HG03095 (cell line): Measurements from ENCODE around the gene CTBP1.

Experiments used
- ATAC-seq: cut with Tn5 transposase; IDR thresholded peaks from one replicate; pipeline ENCODE4 v1.9.1; 2021; ENCODE audit warnings: moderate library complexity; ENCODE audit not compliant: unreplicated experiment

The CTBP1 gene

DNA sequence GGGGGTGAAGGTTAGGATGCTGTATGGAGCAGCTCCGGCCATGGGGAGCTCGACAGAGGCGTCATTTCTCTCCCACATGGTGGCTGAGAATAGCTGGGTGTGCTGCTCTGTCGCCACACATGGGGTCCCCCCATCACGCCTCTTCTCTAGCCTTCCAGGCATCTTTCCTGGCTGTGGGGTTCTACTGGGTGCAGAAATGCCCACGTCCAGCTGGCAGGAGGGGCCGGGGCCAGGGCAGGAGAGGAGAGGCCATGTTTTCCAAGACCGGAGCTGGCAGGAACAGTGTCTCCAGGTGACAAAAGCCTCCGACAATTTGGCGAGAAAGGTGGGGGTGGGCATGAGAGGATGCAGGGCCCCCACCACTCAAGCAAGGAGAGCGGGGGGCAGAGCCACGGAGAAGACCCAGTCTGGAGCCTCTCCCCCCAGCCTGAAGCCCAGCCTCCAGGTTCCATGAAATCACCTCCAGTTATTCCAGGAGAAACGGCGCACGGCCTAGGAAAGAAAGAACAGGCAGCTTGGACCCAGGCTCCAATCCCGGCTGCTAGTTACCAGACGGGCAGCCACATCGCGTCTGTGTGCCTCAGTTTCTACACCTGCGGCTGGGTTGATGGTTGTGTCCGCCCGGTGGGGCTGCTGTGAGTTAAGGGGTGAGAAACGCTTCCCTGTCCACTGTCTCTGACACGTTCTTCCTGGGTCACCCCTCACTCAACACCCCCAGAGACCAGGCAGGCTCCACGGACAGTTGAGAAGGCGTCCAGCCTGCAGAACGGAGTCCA is 49.2 kb downstream of the CTBP1 start:
- ATAC-seq: no peak

DNA sequence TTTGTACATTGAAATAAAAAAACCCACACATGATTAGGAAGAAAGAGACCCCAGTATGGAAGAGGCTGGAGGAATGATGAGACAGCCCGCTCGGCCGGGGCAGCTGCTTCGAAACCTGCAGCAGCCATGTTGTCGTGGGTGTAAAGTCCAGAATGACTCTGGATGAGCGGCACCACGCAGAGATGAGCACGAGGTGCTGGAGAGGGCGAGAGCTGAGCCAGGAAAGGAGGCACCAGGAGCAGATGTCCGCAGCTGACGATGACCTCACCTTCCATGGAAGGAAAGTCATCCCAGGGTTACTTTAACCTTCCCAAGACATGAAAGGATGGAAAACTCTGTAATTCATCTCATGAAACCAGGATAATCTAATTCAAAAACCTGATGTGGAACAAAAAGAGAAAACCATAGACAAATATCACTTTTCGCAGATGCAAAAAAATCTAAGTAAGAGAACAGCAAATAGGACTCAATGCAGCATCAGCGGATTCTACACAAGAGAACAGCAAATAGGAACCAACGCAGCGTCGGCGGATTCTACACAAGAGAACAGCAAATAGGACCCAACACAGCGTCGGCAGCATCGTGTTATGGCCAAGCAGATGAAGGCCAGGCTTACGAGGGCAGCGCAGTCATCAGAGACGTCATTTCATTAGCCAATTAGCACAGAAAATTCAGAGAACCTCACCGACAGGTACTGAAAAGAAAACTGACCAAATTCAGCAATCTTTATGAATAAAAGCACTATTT is 50.7 kb downstream of the CTBP1 start:
- ATAC-seq: no peak

DNA sequence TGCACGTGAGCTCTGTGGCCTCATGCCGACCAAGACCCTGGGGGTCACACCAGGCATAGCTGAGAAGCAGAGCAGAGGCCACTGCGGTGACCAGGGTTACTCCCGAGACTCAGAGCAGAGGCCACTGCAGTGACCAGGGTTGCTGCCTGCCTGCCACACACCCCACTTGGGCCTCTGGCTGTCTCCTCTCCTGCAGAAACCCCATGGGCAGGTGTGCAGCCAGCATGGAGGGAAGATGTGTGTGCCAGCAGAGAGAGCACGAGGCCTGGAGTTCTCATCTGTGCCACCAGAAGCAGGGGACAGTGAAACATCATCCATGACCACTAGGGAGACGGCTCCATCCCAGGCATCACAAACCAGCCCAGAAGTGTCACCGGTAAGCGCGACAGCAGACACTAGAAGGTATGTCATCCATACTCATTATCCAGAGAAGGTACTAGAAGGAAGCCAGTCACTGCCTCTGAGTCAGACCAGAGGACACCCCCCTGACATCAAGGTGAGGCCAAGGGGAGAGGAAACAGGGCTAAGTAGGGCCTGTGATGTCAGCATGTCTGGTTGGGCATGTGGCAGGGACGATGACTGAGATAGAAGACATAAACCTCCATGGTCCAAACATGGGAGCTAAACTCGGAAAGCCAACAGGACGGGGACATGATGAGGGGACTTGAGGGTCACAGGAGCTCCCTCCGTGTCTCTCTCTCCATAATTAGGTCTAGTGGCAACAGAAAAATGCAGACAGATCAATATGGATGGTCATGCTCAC is 52.3 kb downstream of the CTBP1 start:
- ATAC-seq: no peak

- ATAC-seq: no peak
Observed at GRCh38 chr4:1195891-1196401, 53.0 kb downstream of the CTBP1 start.

GRCh38 chr4:1195109-1195671 is 53.7 kb downstream of the CTBP1 start:
- no peak for ATAC-seq

DNA sequence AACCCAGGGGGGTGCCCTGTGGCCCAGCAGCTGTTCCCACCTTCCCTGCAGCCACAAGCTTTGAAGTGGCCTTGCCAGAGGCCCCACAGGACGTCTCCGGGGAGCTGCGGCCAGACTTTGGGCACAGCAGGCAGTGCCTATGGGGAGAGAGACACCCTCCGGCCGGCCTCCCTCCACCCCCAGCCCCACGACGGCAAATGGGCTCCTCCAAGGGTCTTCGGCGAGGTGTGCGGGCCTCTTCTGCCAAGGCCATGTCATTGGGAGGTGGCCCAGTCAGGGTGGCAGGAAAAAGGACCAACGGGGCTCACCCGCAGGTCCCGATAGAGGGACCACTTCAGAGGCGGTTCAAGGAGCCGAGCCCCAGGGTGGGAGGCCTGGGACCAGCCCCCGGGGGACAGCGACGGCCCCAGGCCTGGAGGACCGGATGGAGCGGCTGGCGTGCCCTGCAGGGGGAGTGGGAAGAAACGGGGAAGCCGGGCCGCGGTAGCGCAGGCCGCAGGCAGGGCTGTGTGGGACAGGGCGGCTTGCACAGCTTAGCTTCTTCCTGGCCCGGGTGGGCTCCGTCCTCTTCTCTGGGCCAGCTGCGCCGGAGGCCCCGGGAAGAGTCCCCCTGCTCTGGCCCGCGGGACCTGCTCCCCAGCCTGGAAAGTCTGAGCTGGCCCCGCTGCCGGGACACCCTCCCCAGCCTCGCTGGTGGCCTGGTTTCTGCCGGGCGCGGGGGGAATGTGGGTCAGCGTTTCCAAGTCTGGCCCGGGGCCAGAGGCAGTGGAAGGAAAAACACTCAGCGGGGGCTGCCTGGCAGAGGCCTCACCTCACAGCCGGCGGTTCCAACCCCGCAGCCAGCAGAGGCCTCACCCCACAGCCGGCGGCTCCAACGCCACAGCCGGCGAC is 54.7 kb downstream of the CTBP1 start:
- ATAC-seq: no peak

DNA sequence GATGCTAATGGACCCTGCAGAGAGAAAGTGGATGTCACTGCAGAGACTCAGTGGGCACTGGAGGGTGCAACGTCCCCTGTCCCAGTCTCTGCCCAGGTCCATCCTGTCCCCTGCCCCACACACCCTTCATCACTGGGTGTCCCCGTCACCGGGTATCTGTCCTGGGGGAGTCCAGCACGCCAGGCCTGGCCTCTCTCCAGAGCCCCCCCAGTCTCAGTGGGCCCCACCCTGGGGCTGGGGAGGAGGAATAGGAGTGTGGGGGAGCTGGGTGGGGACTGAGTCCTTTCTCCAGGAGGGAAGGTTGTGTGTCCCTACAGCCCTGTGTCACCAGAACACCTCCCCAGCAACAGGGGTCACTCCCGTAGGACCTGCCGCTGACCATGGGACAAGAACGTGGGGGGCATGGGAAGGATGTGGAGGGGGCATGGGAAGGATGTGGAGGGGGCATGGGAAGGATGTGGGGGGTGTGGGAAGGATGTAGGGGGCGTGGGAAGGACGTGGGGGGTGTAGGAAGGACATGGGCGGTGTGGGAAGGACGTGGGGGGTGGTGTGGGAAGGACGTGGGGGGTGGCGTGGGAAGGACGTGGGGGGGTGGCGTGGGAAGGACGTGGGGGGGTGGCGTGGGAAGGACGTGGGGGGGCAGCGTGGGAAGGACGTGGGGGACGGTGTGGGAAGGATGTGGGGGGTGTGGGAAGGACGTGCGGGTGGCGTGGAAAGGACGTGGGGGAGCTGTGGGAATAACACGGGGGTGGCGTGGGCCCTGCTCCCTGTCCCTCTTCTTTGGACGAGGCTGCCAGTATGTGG is 55.5 kb downstream of the CTBP1 start:
- ATAC-seq: no peak

DNA sequence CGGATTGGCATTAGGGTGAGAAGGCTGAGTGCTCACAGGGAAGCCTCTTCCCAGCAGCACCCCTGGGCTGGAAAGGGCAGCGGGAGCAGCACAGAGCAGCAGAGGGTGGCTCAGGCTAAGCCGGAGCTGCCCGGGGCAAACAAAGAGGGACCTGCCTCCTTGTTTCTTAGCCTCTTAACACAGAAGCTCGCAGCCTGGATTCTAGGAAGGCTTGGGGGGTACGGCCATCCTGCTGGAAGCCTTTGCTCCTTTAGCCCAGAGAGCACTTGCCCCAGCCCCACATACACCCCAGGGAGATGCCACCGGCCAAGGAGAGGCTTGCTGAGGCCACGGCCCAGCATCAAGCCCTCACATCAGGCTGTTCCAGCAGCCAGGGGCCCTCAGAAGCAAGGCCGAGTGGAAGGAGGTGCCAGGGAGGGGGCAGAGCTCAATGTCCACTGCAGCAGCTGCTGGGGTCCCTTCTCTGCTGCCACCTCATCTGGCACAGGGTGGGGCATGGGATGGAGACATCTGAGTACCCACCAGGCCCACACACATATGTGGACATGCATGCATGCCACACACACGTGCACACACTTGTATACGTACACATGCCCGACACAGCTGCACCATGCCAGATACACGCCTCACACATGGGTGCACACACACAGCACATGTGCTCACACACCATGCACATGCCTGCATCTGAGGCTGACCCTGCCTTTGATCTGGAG is 56.3 kb downstream of the CTBP1 start:
- no peak for ATAC-seq

DNA sequence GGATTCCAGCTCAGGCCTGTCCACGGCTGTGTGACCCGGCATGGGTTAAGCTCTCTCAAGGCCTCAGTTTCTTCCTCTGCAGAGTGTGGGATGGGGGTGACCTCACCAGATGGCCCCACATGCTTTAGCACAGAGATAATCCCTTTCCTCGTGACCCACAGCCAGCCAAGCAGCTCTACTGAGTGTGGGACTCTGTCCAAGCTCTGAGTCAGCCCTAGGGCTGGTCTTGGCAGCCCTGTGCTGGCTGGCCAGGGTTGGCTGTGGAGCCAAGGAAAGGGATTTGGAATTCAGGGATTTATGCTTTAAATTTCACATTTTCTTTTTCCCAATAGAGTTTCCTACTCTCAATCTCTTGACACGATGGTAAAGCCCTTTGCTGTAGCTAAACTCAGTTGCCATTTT is 56.8 kb downstream of the CTBP1 start:
- ATAC-seq: no peak

GRCh38 chr4:1191621-1192020 is 57.3 kb downstream of the CTBP1 start:
- no peak for ATAC-seq

DNA sequence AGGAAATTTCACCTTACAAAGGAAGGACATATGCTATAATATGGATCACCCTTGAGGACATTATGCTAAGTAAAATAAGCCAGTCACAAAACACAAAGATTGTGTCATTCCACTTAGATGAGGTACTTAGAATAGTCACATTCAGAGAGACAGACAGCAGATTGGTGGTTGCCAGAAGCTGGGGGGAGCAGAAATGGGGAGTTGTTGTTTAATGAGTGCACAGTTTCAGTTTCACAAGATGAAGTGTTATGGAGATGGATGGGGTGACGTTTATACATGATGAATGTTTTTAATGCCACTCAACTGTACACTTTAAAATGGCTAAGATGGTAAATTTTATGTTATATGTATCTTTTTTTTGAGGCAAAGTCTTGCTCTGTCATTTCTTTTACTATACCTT is 61.7 kb downstream of the CTBP1 start:
- ATAC-seq: no peak

- no peak for ATAC-seq
Observed at GRCh38 chr4:1183985-1184773, 64.8 kb downstream of the CTBP1 start.

GRCh38 chr4:1182313-1182712 is 66.6 kb downstream of the CTBP1 start:
- ATAC-seq: no peak

- ATAC-seq: no peak
Observed at GRCh38 chr4:1180663-1181062, 68.3 kb downstream of the CTBP1 start.

- no peak for ATAC-seq
Observed at GRCh38 chr4:1179976-1180375, 69.0 kb downstream of the CTBP1 start.

DNA sequence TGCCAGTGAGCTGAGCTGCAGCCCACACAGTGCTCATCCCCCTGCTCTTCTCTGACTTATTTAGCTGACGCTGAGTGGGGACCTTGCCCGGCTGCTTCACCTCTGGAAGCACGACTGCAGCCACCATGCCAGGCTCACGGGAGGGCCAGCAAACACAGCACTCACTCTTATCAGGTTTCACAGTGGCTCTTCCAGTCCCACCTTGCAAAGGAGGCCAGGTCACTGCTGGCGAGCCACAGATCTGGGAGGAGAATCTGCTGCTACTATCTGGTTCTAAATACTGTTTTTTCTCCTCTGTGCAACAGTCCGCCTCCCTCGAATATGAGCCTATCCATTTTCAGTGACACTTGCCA is 69.9 kb downstream of the CTBP1 start:
- ATAC-seq: no peak

- ATAC-seq: no peak
Observed at GRCh38 chr4:1178300-1179088, 70.4 kb downstream of the CTBP1 start.
